K562 (cell line): ENCODE data around the gene ZNF266. TPM values are rescaled to one million over a fixed set of nuclear protein-coding genes. Genes with fewer than 3 reads are reported as not detected.

Experiments used
- CBX1 ChIP-seq: sonication (generic); IDR thresholded peaks from 2 replicates; pipeline ENCODE4 v1.6.1; 2016; ENCODE audit warnings: antibody characterized with exemption, low read depth, mild to moderate bottlenecking
- HDAC8 ChIP-seq: fragments of 450-650 bp; IDR thresholded peaks from 2 replicates; pipeline ENCODE4 v1.6.1; 2016; ENCODE audit warnings: mild to moderate bottlenecking, missing genetic modification characterization, moderate library complexity, missing compliant biosample characterization
- HNRNPL ChIP-seq: fragments of 200-400 bp; formaldehyde crosslinking; IDR thresholded peaks from 2 replicates; pipeline ENCODE4 v1.6.1; 2017; ENCODE audit warnings: low read depth, mild to moderate bottlenecking, low read length
- KAT8 ChIP-seq: fragments of 450-650 bp; IDR thresholded peaks from 2 replicates; pipeline ENCODE4 v1.6.1; 2016; ENCODE audit warnings: low read depth, mild to moderate bottlenecking
- PHF20 ChIP-seq: fragments of 450-650 bp; IDR thresholded peaks from 2 replicates; pipeline ENCODE4 v1.6.1; 2018; ENCODE audit not compliant: partially characterized antibody
- PHF8 ChIP-seq: fragments of 200-600 bp; sonication (generic); IDR thresholded peaks from 2 replicates; pipeline ENCODE4 v1.6.1; 2012; ENCODE audit warnings: mixed run types, mild to moderate bottlenecking, inconsistent platforms, low read length, moderate library complexity, borderline replicate concordance
- POLR2H ChIP-seq: IDR thresholded peaks from 2 replicates; pipeline ENCODE4 v1.6.1; 2016; ENCODE audit warnings: missing genetic modification characterization, low read depth, mild to moderate bottlenecking, control low read depth, missing compliant biosample characterization, moderate library complexity
- RBM39 ChIP-seq: fragments of 200-400 bp; formaldehyde crosslinking; optimal IDR thresholded peaks from 2 replicates; pipeline ENCODE3; 2018; ENCODE audit warnings: low read depth, low read length
- SMARCE1 ChIP-seq: fragments of 450-650 bp; IDR thresholded peaks from 2 replicates; pipeline ENCODE4 v1.7.1; 2016; ENCODE audit warnings: mild to moderate bottlenecking
- SREBF2 ChIP-seq: sonication (generic); formaldehyde crosslinking; IDR thresholded peaks from 2 replicates; pipeline ENCODE4 v1.4.0; 2020; ENCODE audit warnings: mild to moderate bottlenecking, missing genetic modification reagents
- STAT5A ChIP-seq: IDR thresholded peaks from 2 replicates; pipeline ENCODE4 v1.6.1; 2012; ENCODE audit warnings: low read length, inconsistent platforms, borderline replicate concordance
- STAT5B ChIP-seq: fragments of 250-450 bp; sonication (Bioruptor Pico); IDR thresholded peaks from 2 replicates; pipeline ENCODE4 v1.8.0; 2021; ENCODE audit warnings: mild to moderate bottlenecking, inconsistent platforms
- TARDBP ChIP-seq: fragments of 450-650 bp; IDR thresholded peaks from 2 replicates; pipeline ENCODE4 v1.6.1; 2016
- THRA ChIP-seq: fragments of 450-650 bp; IDR thresholded peaks from 2 replicates; pipeline ENCODE4 v1.6.1; 2017; ENCODE audit warnings: mild to moderate bottlenecking, moderate library complexity
- ZC3H8 ChIP-seq: fragments of 450-650 bp; IDR thresholded peaks from 2 replicates; pipeline ENCODE4 v1.6.1; 2017
- ZNF124 ChIP-seq: sonication (generic); formaldehyde crosslinking; IDR thresholded peaks from 2 replicates; pipeline ENCODE4 v1.8.1; 2022; ENCODE audit warnings: missing genetic modification reagents
- ZNF589 ChIP-seq: fragments of 200-800 bp; sonication (Bioruptor generic); IDR thresholded peaks from 2 replicates; pipeline ENCODE4 v1.6.1; 2016; ENCODE audit warnings: low read depth, missing genetic modification characterization, missing compliant biosample characterization
- ZNF717 ChIP-seq: fragments of 250-450 bp; sonication (Bioruptor Pico); IDR thresholded peaks from 2 replicates; pipeline ENCODE4 v1.5.0; 2021
- ZNF77 ChIP-seq: fragments of 250-450 bp; sonication (Bioruptor Pico); IDR thresholded peaks from 2 replicates; pipeline ENCODE4 v1.5.0; 2020
- ZSCAN29 ChIP-seq: fragments of 450-650 bp; IDR thresholded peaks from 2 replicates; pipeline ENCODE4 v1.6.1; 2017
- polyA plus RNA-seq, 8 experiments: library from polyadenylated mRNA; depleted of rRNA in 4 of 8; stranded (reverse) in 5 of 8; unstranded in 3 of 8; fragments of >200 nt; fragmentation: Nextera tagmentation in 2 of 8; fragmentation: Illumina TruSeq in 1 of 8; extraction: Ambion mirVana in 2 of 8; extraction: Trizol in 1 of 8; gene quantifications; 2 replicates each; pipeline versions ENCODE4 v1.2.1 to v1.2.3, GENCODE V29; 2011 to 2014; ENCODE audit warnings: inconsistent platforms in 1 of 8, missing spikeins in 1 of 8
- total RNA-seq, 7 experiments: library from RNA; depleted of rRNA in 6 of 7; stranded (reverse); fragments of >200 nt in 6 of 7; fragmentation: Illumina TruSeq in 2 of 7; extraction: Trizol in 2 of 7; gene quantifications; 2 replicates each; pipeline versions ENCODE4 v1.2.1 to v1.2.3, GENCODE V29; 2011 to 2021; ENCODE audit warnings: low replicate concordance in 1 of 7
- TF ChIP-seq, protein P1 (sequence below): sonication (generic); formaldehyde crosslinking; IDR thresholded peaks from 2 replicates; pipeline ENCODE4 v1.8.1; 2023; ENCODE audit warnings: missing genetic modification reagents, mild to moderate bottlenecking, borderline replicate concordance
- TF ChIP-seq, protein P2 (sequence below): fragments of 450-650 bp; formaldehyde crosslinking; IDR thresholded peaks from 2 replicates; pipeline ENCODE4 v1.4.0; 2020; ENCODE audit warnings: mild to moderate bottlenecking, mixed read lengths

The ZNF266 gene
- total and polyA plus RNA-seq, 9 of the 15 experiments (the other 6 are each of a cell fraction or from before 2014, with no cell fraction given): 5.9 to 40.9 (median 20.3) TPM

GRCh38 chr19:9435279-9436268 lies at the start of gene ZNF266 (continued):
- TF ChIP-seq STAT5B (CRISPR knock-in tag) (no peak), THRA (no peak), ZNF77 (CRISPR knock-in tag) (no peak), ZNF124 (CRISPR knock-in tag) (no peak), ZSCAN29 (peak; percentile 63; the same call in 1 of the 2 replicates), HDAC8 (tag) (no peak), KAT8 (no peak), SMARCE1 (no peak), ZC3H8 (no peak), ZNF589 (CRISPR knock-in tag) (peak; percentile 74), TARDBP (no peak), SREBF2 (no peak), PHF20 (peak; percentile 95), ZNF717 (CRISPR knock-in tag) (no peak), HNRNPL (no peak), POLR2H (tag) (peak; percentile 65; the same call in 1 of the 2 replicates), STAT5A (no peak), CBX1 (peak; percentile 88; the same call in 1 of the 2 replicates), PHF8 (peak; percentile 89), RBM39 (no peak)
- TF ChIP-seq, protein P1, sequence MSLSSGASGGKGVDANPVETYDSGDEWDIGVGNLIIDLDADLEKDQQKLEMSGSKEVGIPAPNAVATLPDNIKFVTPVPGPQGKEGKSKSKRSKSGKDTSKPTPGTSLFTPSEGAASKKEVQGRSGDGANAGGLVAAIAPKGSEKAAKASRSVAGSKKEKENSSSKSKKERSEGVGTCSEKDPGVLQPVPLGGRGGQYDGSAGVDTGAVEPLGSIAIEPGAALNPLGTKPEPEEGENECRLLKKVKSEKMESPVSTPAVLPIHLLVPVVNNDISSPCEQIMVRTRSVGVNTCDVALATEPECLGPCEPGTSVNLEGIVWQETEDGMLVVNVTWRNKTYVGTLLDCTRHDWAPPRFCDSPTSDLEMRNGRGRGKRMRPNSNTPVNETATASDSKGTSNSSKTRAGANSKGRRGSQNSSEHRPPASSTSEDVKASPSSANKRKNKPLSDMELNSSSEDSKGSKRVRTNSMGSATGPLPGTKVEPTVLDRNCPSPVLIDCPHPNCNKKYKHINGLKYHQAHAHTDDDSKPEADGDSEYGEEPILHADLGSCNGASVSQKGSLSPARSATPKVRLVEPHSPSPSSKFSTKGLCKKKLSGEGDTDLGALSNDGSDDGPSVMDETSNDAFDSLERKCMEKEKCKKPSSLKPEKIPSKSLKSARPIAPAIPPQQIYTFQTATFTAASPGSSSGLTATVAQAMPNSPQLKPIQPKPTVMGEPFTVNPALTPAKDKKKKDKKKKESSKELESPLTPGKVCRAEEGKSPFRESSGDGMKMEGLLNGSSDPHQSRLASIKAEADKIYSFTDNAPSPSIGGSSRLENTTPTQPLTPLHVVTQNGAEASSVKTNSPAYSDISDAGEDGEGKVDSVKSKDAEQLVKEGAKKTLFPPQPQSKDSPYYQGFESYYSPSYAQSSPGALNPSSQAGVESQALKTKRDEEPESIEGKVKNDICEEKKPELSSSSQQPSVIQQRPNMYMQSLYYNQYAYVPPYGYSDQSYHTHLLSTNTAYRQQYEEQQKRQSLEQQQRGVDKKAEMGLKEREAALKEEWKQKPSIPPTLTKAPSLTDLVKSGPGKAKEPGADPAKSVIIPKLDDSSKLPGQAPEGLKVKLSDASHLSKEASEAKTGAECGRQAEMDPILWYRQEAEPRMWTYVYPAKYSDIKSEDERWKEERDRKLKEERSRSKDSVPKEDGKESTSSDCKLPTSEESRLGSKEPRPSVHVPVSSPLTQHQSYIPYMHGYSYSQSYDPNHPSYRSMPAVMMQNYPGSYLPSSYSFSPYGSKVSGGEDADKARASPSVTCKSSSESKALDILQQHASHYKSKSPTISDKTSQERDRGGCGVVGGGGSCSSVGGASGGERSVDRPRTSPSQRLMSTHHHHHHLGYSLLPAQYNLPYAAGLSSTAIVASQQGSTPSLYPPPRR (CRISPR knock-in tag): no peak
- TF ChIP-seq, protein P2, sequence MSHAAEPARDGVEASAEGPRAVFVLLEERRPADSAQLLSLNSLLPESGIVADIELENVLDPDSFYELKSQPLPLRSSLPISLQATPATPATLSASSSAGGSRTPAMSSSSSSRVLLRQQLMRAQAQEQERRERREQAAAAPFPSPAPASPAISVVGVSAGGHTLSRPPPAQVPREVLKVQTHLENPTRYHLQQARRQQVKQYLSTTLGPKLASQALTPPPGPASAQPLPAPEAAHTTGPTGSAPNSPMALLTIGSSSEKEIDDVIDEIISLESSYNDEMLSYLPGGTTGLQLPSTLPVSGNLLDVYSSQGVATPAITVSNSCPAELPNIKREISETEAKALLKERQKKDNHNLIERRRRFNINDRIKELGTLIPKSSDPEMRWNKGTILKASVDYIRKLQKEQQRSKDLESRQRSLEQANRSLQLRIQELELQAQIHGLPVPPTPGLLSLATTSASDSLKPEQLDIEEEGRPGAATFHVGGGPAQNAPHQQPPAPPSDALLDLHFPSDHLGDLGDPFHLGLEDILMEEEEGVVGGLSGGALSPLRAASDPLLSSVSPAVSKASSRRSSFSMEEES (CRISPR knock-in tag): no peak
